ENCODE results near the gene FTSJ1. TPM values are rescaled to one million over a fixed set of nuclear protein-coding genes. Genes with fewer than 3 reads are reported as not detected.

The FTSJ1 gene
- total and polyA plus RNA-seq, 2 donors (not counting 1 experiment from before 2014, with no cell fraction given), result 36.6 to 55.8 TPM

- H3K79me2 ChIP-seq (ENCODE audit: control insufficient read depth, insufficient read depth, low read length), result peaks cover 13% of the 10 kb centered on the region
- TF ChIP-seq EZH2 (IDR thresholded peaks at IDR 0.05; ENCODE audit: borderline replicate concordance, insufficient read depth, low read depth, low read length, poor library complexity, severe bottlenecking), result no peak
- no peak for TF ChIP-seq CTCF (IDR thresholded peaks at IDR 0.05)
- Mint-ChIP-seq H3K4me1 (peaks cover 34% of the 10 kb centered on the region), H3K27me3 (no peaks in the 10 kb centered on the region), H3K4me3 (no peak overlapping the region), H3K27ac (no peak overlapping the region), H3K9me3 (ENCODE audit: insufficient read depth) (no peaks in the 10 kb centered on the region)
- no peaks in the 10 kb centered on the region for H3K36me3 ChIP-seq (replicated peaks in 1 of 2; ENCODE audit: control extremely low read depth in 1 of 2, control insufficient read depth in 1 of 2, extremely low read depth in 1 of 2, insufficient read depth in 2 of 2, low read length in 1 of 2)
- H3K27ac ChIP-seq (ENCODE audit: low read length in 2 of 2), result no peak overlapping the region
- H3K9me3 ChIP-seq (ENCODE audit: control extremely low read depth in 1 of 3, control insufficient read depth in 2 of 3, insufficient read depth in 1 of 3, low read length in 2 of 3), result no peaks in the 10 kb centered on the region
- no CpG with 5 or more reads among the region's 12 CpGs for WGBS (ENCODE audit: insufficient coverage)
- DNase-seq (no peak), ATAC-seq (ENCODE audit: low read depth) (no peak)
- H3K4me2 ChIP-seq (replicated peaks; ENCODE audit: low read depth, low read length, poor library complexity, severe bottlenecking), result no peak overlapping the region
- H3K4me3 ChIP-seq (ENCODE audit: control extremely low read depth in 1 of 5, extremely low read depth in 1 of 5, insufficient read depth in 1 of 5, low read depth in 2 of 5, low read length in 4 of 5), result no peak overlapping the region
- no peaks in the 10 kb centered on the region for H4K20me1 ChIP-seq (ENCODE audit: control insufficient read depth, insufficient read depth, low read length, poor library complexity, severe bottlenecking)
- CTCF ChIA-PET, result interaction anchor here (0.7 kb wide), 1 partner anchor 641 kb away, joined by 3 read pairs; no protein-coding TSS in a partner anchor
- intact Hi-C loops (cut with micrococcal nuclease), result no loop called here
- no peaks in the 10 kb centered on the region for H3K27me3 ChIP-seq (replicated peaks in 1 of 4; ENCODE audit: control extremely low read depth in 1 of 4, control insufficient read depth in 3 of 4, insufficient read depth in 4 of 4, low read length in 3 of 4)
- peaks cover 4 to 25% of the 10 kb centered on the region in 2 donors for H3K4me1 ChIP-seq (ENCODE audit: control insufficient read depth in 2 of 2, insufficient read depth in 2 of 2, low read length in 2 of 2)
- POLR2A ChIA-PET, result interaction anchor here (1.1 kb wide), 1 partner anchor 478 kb away, joined by 3 read pairs; no protein-coding TSS in a partner anchor
- H3K9ac ChIP-seq (ENCODE audit: low read length), result no peak overlapping the region
- H2AFZ ChIP-seq (ENCODE audit: insufficient read depth, low read depth, low read length, poor library complexity, severe bottlenecking), result no peak overlapping the region
Measured at GRCh38 chrX:48472851-48473703, 2.9 kb upstream of the FTSJ1 start.

GRCh38 chrX:48473704-48473990 is 2.4 kb upstream of the FTSJ1 start:
- no peak overlapping the region for H3K9ac ChIP-seq (ENCODE audit: low read length)
- CTCF ChIA-PET, result interaction anchor here (1.0 kb wide), 1 partner anchor 49 kb away, joined by 3 read pairs; no protein-coding TSS in a partner anchor
- intact Hi-C loops (cut with micrococcal nuclease), result no loop called here

More at GRCh38 chrX:48473704-48473990, 2.4 kb upstream of the FTSJ1 start:
- no peaks in the 10 kb centered on the region for H3K27me3 ChIP-seq (replicated peaks in 1 of 4; ENCODE audit: control extremely low read depth in 1 of 4, control insufficient read depth in 3 of 4, insufficient read depth in 4 of 4, low read length in 3 of 4)
- no peak overlapping the region for H3K27ac Mint-ChIP-seq
- H3K4me1 Mint-ChIP-seq, result peaks cover 31% of the 10 kb centered on the region
- peaks cover 13% of the 10 kb centered on the region for H3K79me2 ChIP-seq (ENCODE audit: control insufficient read depth, insufficient read depth, low read length)
- no peak overlapping the region for H3K4me3 Mint-ChIP-seq
- H3K4me1 ChIP-seq (ENCODE audit: control insufficient read depth in 2 of 2, insufficient read depth in 2 of 2, low read length in 2 of 2), result peaks cover 4 to 25% of the 10 kb centered on the region in 2 donors
- TF ChIP-seq EZH2 (IDR thresholded peaks at IDR 0.05; ENCODE audit: borderline replicate concordance, insufficient read depth, low read depth, low read length, poor library complexity, severe bottlenecking) (no peak), CTCF (IDR thresholded peaks at IDR 0.05) (no peak)
- no peak for ATAC-seq (ENCODE audit: low read depth)
- no peak overlapping the region for H2AFZ ChIP-seq (ENCODE audit: insufficient read depth, low read depth, low read length, poor library complexity, severe bottlenecking)
- H4K20me1 ChIP-seq (ENCODE audit: control insufficient read depth, insufficient read depth, low read length, poor library complexity, severe bottlenecking), result no peaks in the 10 kb centered on the region
- no peak overlapping the region for H3K4me2 ChIP-seq (replicated peaks; ENCODE audit: low read depth, low read length, poor library complexity, severe bottlenecking)
- no peaks in the 10 kb centered on the region for H3K9me3 ChIP-seq (ENCODE audit: control extremely low read depth in 1 of 3, control insufficient read depth in 2 of 3, insufficient read depth in 1 of 3, low read length in 2 of 3)
- H3K36me3 ChIP-seq (replicated peaks in 1 of 2; ENCODE audit: control extremely low read depth in 1 of 2, control insufficient read depth in 1 of 2, extremely low read depth in 1 of 2, insufficient read depth in 2 of 2, low read length in 1 of 2), result no peaks in the 10 kb centered on the region
- H3K4me3 ChIP-seq (ENCODE audit: control extremely low read depth in 1 of 5, extremely low read depth in 1 of 5, insufficient read depth in 1 of 5, low read depth in 2 of 5, low read length in 4 of 5), result no peak overlapping the region
- H3K27me3 Mint-ChIP-seq, result no peaks in the 10 kb centered on the region
- DNase-seq, result no peak
- H3K27ac ChIP-seq (ENCODE audit: low read length in 2 of 2), result no peak overlapping the region
- 100% methylated on average over 1 of the region's 9 CpGs for WGBS (ENCODE audit: insufficient coverage)
- POLR2A ChIA-PET, result no interaction called here
- H3K9me3 Mint-ChIP-seq (ENCODE audit: insufficient read depth), result no peaks in the 10 kb centered on the region

Data from B cell (primary cell).